K562 (cell line): ENCODE data around the gene SERPINB5.

Experiments used
- ERF ChIP-seq: fragments of 450-650 bp; formaldehyde crosslinking; IDR thresholded peaks from 2 replicates; pipeline ENCODE4 v1.4.0; 2020; ENCODE audit warnings: mild to moderate bottlenecking, mixed read lengths
- NFYB ChIP-seq: IDR thresholded peaks from 2 replicates; pipeline ENCODE4 v1.6.1; 2011; ENCODE audit warnings: mild to moderate bottlenecking, moderate library complexity; ENCODE audit not compliant: insufficient read length; ENCODE audit errors: extremely low read depth
- PCBP2 ChIP-seq: fragments of 200-400 bp; formaldehyde crosslinking; IDR thresholded peaks from 2 replicates; pipeline ENCODE4 v1.6.1; 2018; ENCODE audit warnings: low read length, low read depth, mild to moderate bottlenecking, moderate library complexity; ENCODE audit not compliant: poor library complexity, severe bottlenecking
- POLR2AphosphoS5 ChIP-seq: IDR thresholded peaks from 2 replicates; pipeline ENCODE4 v1.6.1; 2011; ENCODE audit warnings: mild to moderate bottlenecking, low read depth, low read length, moderate library complexity; ENCODE audit not compliant: control insufficient read depth, insufficient read depth
- RBM34 ChIP-seq: fragments of 200-400 bp; formaldehyde crosslinking; IDR thresholded peaks from 2 replicates; pipeline ENCODE4 v1.6.1; 2018; ENCODE audit warnings: low read length, borderline replicate concordance; ENCODE audit not compliant: insufficient read depth
- TF ChIP-seq, protein P1 (sequence below), 3 experiments: IDR thresholded peaks in 2 of 3; conservative IDR thresholded peaks in 1 of 3; 2 replicates each; pipeline ENCODE4 v1.5.1; 2011 to 2012; ENCODE audit warnings: low read length in 3 of 3, mild to moderate bottlenecking in 3 of 3, control low read depth in 2 of 3, improper control_type of control experiment in 1 of 3, inconsistent platforms in 1 of 3, low read depth in 1 of 3, mixed read lengths in 1 of 3, moderate library complexity in 1 of 3; ENCODE audit not compliant: insufficient read depth in 2 of 3

- TF ChIP-seq ERF (CRISPR knock-in tag) (no peak), RBM34 (no peak), NFYB (no peak), POLR2AphosphoS5 (no peak), PCBP2 (no peak)
- TF ChIP-seq, protein P1, sequence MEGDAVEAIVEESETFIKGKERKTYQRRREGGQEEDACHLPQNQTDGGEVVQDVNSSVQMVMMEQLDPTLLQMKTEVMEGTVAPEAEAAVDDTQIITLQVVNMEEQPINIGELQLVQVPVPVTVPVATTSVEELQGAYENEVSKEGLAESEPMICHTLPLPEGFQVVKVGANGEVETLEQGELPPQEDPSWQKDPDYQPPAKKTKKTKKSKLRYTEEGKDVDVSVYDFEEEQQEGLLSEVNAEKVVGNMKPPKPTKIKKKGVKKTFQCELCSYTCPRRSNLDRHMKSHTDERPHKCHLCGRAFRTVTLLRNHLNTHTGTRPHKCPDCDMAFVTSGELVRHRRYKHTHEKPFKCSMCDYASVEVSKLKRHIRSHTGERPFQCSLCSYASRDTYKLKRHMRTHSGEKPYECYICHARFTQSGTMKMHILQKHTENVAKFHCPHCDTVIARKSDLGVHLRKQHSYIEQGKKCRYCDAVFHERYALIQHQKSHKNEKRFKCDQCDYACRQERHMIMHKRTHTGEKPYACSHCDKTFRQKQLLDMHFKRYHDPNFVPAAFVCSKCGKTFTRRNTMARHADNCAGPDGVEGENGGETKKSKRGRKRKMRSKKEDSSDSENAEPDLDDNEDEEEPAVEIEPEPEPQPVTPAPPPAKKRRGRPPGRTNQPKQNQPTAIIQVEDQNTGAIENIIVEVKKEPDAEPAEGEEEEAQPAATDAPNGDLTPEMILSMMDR (IDR thresholded peaks at IDR 0.05 in 2 of 3, conservative IDR thresholded peaks at IDR 0.05 in 1 of 3; ENCODE audit: insufficient read depth in 2 of 3, low read depth in 1 of 3, low read length in 3 of 3): no peak
Measured at GRCh38 chr18:63472380-63472779, 4.4 kb upstream of the SERPINB5 start.
